ENCODE measurements around the gene EDEM3.

Gene EDEM3

DNA sequence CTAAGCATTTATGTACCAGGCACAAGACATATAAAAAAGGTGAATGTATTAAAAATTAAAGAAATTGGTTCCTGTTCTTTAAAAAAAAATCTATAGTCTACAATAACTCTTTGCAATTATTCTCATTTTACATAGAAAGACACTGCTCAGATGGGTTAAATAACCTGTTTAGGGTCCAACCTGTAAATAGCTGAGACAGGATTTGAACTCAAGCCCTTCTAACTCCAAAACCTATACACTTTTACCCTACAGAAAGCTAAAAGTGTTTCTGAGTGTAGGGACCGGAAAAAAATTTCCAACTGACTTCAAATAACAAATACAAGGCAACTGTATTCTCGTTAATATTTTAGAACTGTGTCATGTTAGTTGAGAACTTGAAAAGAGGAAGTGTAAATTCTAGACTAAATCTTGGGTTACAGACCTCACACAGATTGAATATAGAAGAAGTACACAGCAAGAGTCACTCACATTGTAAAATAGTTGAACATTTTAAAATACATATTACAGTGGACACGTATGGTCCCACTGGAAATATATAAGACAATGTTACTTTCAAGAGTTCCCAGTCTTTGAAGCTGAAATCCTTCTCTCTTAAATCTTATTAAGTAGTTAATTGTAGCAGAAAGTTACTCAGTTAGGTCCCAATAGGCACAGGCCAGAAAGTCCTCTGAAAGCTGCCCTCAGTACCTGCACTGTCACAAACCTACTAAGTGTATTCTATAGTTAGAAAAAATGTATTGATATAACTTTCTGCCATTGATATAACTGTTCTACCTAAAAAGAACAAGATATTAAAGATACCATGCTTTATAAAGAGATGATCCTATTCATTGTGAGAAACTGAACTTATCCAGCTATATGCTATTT lies 7.3 kb downstream of the EDEM3 start:
- Histone ChIP-seq H3K4me1 (ENCODE audit: insufficient read depth, low read length, poor library complexity, severe bottlenecking) (peaks cover 80% of the 10 kb centered on the region), H3K9me3 (ENCODE audit: insufficient read depth, low read depth, low read length) (no peaks in the 10 kb centered on the region), H3K79me2 (ENCODE audit: insufficient read depth, low read length) (peaks cover 67% of the 10 kb centered on the region), H3K4me3 (ENCODE audit: low read length, poor library complexity, severe bottlenecking) (peak overlapping the region; percentile 63), H3K4me2 (ENCODE audit: low read depth, low read length, poor library complexity, severe bottlenecking) (peak overlapping the region; percentile 77), H3K9ac (ENCODE audit: low read depth, low read length, poor library complexity, severe bottlenecking) (peak overlapping the region; percentile 60), H4K20me1 (ENCODE audit: insufficient read depth, low read length, poor library complexity, severe bottlenecking) (peaks cover 3% of the 10 kb centered on the region), H3K9me2 (replicated peaks; ENCODE audit: low read depth, low read length) (no peaks in the 10 kb centered on the region), H3F3A (ENCODE audit: low read depth) (peaks cover 13% of the 10 kb centered on the region; the same call in 1 of the 2 replicates), H3K27me3 (ENCODE audit: insufficient read depth, low read length, poor library complexity, severe bottlenecking) (no peaks in the 10 kb centered on the region), H3K36me3 (ENCODE audit: insufficient read depth, low read length) (no peaks in the 10 kb centered on the region), H2AFZ (ENCODE audit: low read length) (no peak overlapping the region)
- TF ChIP-seq CTCF (conservative IDR thresholded peaks at IDR 0.05; ENCODE audit: low read length) (no peak), EZH2phosphoT487 (IDR thresholded peaks at IDR 0.05; ENCODE audit: borderline replicate concordance) (no peak)

GRCh38 chr1:184745929-184746638 lies 8.6 kb downstream of the EDEM3 start:
- Histone ChIP-seq H3K27me3 (ENCODE audit: insufficient read depth, low read length, poor library complexity, severe bottlenecking) (no peaks in the 10 kb centered on the region), H3K79me2 (ENCODE audit: insufficient read depth, low read length) (peaks cover 62% of the 10 kb centered on the region), H3K9me2 (replicated peaks; ENCODE audit: low read depth, low read length) (no peaks in the 10 kb centered on the region), H4K20me1 (ENCODE audit: insufficient read depth, low read length, poor library complexity, severe bottlenecking) (no peaks in the 10 kb centered on the region), H3K4me3 (ENCODE audit: low read length, poor library complexity, severe bottlenecking) (peak overlapping the region; percentile 63), H3K4me1 (ENCODE audit: insufficient read depth, low read length, poor library complexity, severe bottlenecking) (peaks cover 78% of the 10 kb centered on the region), H3K4me2 (ENCODE audit: low read depth, low read length, poor library complexity, severe bottlenecking) (peak overlapping the region; percentile 77), H3K9me3 (ENCODE audit: insufficient read depth, low read depth, low read length) (no peaks in the 10 kb centered on the region), H3K36me3 (ENCODE audit: insufficient read depth, low read length) (no peaks in the 10 kb centered on the region), H3K9ac (ENCODE audit: low read depth, low read length, poor library complexity, severe bottlenecking) (peak overlapping the region; percentile 60), H2AFZ (ENCODE audit: low read length) (no peak overlapping the region), H3F3A (ENCODE audit: low read depth) (peaks cover 13% of the 10 kb centered on the region; the same call in 1 of the 2 replicates)
- TF ChIP-seq EZH2phosphoT487 (IDR thresholded peaks at IDR 0.05; ENCODE audit: borderline replicate concordance) = no peak

DNA sequence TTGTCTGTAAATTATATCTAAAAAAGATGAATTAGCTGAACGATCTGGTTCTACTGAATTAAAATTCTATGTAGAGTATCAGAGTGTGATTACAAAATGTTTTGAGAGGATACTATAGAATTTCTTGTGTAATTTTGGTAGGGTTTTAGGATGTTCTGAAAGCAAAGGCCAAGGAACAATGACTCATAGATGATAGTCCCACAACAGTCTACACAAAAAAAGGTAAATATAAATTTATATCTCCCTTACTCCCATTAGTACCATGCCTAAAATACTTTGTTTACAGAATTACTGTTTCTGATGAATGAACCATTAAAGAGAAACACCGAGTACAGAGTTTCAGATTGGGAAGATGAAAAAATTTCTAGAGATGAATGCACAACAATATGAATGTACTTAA lies 9.5 kb downstream of the EDEM3 start:
- Histone ChIP-seq H2AFZ (ENCODE audit: low read length) (no peak overlapping the region), H3K36me3 (ENCODE audit: insufficient read depth, low read length) (no peaks in the 10 kb centered on the region), H3K27me3 (ENCODE audit: insufficient read depth, low read length, poor library complexity, severe bottlenecking) (no peaks in the 10 kb centered on the region), H3K4me3 (ENCODE audit: low read length, poor library complexity, severe bottlenecking) (peak overlapping the region; percentile 63), H3K9me3 (ENCODE audit: insufficient read depth, low read depth, low read length) (no peaks in the 10 kb centered on the region), H4K20me1 (ENCODE audit: insufficient read depth, low read length, poor library complexity, severe bottlenecking) (no peaks in the 10 kb centered on the region), H3K4me2 (ENCODE audit: low read depth, low read length, poor library complexity, severe bottlenecking) (peak overlapping the region; percentile 77), H3F3A (ENCODE audit: low read depth) (peaks cover 13% of the 10 kb centered on the region; the same call in 1 of the 2 replicates), H3K9me2 (replicated peaks; ENCODE audit: low read depth, low read length) (no peaks in the 10 kb centered on the region), H3K9ac (ENCODE audit: low read depth, low read length, poor library complexity, severe bottlenecking) (peak overlapping the region; percentile 60), H3K79me2 (ENCODE audit: insufficient read depth, low read length) (peaks cover 63% of the 10 kb centered on the region), H3K4me1 (ENCODE audit: insufficient read depth, low read length, poor library complexity, severe bottlenecking) (peaks cover 75% of the 10 kb centered on the region)
- TF ChIP-seq CTCF (conservative IDR thresholded peaks at IDR 0.05; ENCODE audit: low read length) = no peak
- TF ChIP-seq EZH2phosphoT487 (IDR thresholded peaks at IDR 0.05; ENCODE audit: borderline replicate concordance) = no peak

Data from Loucy (cell line).